HG02884 (cell line): Measurements from ENCODE around the gene TENM4.
"Not testable (repeated sequence)": the region's sequence is repeated elsewhere in the genome, so short reads cannot be mapped to it uniquely, and the experiment has no call there.

Experiments
- ATAC-seq: cut with Tn5 transposase; IDR thresholded peaks from one replicate; pipeline ENCODE4 v1.9.1; 2021; ENCODE audit warnings: mild to moderate bottlenecking, moderate library complexity; ENCODE audit not compliant: unreplicated experiment

Gene TENM4

DNA sequence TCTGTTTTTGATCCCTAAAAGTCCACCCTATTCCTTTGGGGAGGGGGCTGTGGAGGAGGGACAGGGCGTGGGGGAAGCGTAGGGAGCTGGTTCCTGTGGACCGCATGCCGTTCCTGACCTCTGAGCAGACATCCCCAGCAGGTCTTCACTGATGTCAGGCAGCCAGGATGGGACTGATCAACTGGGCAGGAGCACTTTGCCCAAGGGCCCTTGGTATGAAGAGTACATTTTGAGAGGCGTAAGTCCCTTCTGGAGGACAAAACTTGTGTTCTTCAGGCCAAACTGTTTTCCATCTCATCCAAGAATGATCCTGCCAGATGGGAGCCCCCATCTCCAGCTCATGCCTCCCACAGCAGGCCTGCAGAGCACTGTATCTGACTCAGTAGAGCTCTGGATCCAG is 785.3 kb downstream of the TENM4 start:
- ATAC-seq = no peak

DNA sequence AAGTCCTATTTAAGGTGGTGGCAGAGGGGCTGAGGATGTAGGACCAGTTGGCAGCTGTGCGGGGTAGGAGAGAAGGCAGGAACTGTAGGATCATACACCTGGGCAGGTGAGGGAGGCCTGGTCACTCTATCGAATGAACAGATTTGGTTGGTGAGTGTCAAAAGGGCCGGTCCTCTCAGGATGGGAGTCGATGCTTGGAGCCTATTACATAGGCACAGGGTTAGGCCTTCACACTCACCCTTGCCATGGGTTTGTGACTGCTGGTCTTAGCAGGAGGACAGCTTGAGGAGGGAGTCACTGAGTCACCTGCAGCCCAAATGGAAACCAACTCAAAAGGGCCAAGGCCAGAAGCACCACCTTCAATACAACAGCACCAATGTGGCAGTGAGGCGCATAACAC is 786.0 kb downstream of the TENM4 start:
- no peak for ATAC-seq

- ATAC-seq = no peak
Measured at GRCh38 chr11:78654071-78654470, 786.8 kb downstream of the TENM4 start.

- no peak for ATAC-seq
Measured at GRCh38 chr11:78653294-78653909, 787.4 kb downstream of the TENM4 start.

DNA sequence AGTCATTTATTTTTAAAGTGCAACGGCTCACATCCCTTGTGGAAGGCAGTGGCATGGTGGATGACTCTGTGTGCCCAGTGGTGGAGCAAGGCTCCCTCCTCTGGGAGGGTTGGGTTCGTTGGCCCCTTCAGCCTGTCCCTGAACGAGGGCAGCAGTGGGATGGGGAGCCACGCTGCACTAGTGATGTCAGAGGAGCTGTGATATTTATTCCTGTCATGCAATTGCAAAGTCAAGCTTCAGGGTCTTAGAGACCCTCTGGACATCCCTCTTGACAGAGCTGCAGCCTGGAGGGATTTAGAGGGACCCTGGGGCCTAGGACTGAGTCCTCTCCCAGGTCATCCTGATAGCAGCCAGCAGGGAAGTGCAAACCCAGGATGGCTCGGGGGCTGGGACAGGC is 788.0 kb downstream of the TENM4 start:
- ATAC-seq = no peak

DNA sequence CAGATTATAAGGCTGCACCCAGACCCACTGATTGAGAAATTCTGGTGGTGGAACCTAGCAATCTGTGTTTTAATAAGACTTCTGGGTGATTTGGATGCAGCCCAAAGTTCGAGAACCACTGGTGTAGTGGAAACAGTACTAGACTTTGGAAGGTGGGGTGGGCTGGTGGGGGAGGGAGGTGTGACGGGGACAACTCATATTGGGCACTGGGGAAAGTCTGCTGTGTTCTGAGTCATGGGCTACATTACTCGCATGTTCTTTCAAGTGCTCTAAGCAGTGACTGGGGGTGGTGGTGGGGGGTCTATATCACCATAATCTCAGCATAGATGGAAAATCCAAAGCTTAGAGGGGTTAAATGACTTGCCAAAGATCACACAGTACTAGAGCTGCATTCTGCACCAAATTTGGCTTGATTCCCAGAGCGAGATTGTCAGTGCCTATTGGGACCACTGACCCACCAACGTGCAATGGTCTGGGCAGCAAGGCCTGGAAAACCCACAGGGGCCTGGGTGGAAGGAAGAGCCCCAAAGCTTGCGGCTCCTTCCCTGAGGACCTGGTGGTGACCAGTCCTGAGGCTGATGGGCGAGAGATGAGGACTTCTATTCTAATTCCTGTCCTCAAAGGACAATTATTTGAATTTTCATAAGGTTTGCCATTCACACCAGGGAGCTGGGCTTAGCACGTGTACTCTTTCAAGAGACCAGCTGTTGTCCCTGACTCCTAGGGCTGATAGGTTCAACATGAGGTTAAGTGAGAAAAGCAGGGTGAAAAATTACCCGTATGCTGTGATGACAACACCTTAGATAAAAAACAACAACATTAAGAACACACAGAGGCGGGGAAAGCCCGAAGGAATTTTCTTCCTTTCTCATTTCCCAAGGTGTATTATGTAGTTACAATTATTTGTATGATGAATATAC is 788.6 kb downstream of the TENM4 start:
- no peak for ATAC-seq

- no peak for ATAC-seq
Measured at GRCh38 chr11:78651136-78651775, 789.6 kb downstream of the TENM4 start.

GRCh38 chr11:78649361-78650215 is 791.2 kb downstream of the TENM4 start:
- ATAC-seq = no peak

GRCh38 chr11:78647986-78648875 is 792.6 kb downstream of the TENM4 start:
- ATAC-seq = no peak

DNA sequence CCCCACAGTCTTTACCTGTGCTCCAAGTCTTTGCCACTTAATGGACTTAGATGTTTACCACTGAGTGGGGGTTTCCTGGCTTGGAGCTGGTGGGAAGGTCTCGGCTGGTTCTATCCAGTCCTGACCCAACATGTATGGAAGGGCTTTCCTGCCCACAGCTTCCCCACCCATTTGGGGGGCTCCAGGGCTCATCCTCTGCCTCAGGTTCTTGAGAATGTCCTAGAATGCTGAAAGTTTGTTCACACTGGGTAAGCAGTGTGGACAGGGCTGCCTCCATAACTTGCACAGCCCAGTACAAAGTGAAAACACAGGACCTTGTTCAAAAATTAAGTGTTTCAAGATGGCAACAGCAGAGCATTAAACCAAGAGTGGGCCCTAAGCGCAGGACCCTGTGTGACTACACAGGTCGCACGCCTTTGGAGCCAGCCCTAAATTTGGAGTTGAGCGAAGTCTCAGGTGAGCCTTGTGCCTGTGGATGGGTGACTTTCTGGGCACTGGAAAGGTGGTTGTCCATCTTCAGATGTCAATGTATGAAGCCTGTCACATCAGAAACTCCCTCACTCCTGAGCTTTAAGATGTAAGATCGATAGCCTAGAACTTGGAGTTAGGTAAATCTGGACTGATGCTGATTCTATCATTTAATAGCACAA is 793.4 kb downstream of the TENM4 start:
- no peak for ATAC-seq

GRCh38 chr11:78646564-78647185 is 794.2 kb downstream of the TENM4 start:
- no peak for ATAC-seq

DNA sequence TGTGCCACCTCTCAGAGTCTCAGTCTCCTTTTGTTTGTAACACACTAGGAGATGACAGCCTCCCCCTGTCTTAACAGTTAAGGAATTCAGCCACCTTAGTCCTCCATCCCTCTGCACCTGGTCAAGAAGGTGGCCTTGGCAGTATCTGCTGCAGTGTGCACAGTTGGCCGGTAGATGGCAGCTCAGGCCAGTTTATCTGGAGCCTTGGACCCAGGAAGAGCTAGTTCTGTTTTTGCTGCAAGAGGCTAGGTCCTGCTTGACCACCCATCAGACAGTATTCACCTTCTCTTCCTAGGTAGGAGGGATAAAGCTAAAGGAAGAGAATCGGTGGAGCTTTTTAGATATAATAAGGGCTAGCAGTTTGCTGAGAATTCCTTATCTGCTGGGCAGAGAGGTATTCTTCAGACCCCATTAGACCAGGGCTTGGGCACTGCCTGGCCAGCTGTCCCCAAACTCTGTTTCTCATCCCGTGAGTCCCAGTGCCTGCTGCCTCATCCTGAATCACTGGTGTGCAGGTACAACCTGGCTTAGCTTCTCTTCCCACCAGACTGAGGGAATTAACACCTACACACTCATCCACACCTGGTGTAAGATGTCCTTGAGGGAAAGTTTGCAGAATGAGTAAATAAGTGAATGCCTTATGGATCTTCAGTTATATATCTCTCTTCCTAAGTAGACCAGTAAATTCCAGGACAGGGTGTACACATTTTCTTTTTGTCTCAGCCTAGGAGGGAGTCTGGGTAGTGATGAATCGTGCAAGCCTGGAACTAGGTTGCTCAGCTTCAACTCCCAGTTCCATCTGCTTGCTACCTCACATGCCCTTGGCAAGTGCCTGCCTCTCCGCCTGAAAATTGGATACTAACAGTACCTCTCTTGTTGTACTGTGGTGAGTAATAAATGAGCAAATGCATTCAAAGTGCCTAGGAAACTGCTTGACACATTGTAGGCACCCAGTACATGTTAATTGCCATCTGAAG is 795.3 kb downstream of the TENM4 start:
- ATAC-seq = peak; percentile 89

- no peak for ATAC-seq
Measured at GRCh38 chr11:78643676-78644056, 797.2 kb downstream of the TENM4 start.

- ATAC-seq = no peak
Measured at GRCh38 chr11:78642979-78643675, 797.7 kb downstream of the TENM4 start.

DNA sequence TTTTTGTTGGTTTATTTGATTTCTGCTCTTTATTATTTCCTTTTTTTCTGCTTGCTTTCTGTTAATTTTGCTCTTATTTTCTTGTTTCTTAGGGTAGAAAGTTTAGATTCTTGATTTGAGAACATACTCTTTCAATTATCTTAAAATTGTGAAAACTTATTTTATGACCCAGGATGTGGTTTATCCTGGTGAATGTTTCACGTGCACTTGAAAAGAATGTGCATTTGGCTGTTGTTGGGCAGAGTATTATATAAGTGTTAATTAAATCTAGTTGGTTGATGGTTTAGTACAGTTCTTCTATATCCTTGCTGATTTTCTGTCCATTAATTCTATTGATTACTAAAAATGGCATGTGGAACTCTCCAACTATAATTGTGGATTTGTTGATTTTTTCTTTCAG is 799.3 kb downstream of the TENM4 start:
- ATAC-seq = no peak

GRCh38 chr11:78638704-78639380 is 802.0 kb downstream of the TENM4 start:
- ATAC-seq = no peak

GRCh38 chr11:78637527-78637926 is 803.3 kb downstream of the TENM4 start:
- ATAC-seq = not testable (repeated sequence)
